Daoy (cell line): Measurements from ENCODE around the gene METTL8. TPM values are rescaled to one million over a fixed set of nuclear protein-coding genes. Genes with fewer than 3 reads are reported as not detected.
"Not testable (repeated sequence)": the region's sequence is repeated elsewhere in the genome, so short reads cannot be mapped to it uniquely, and the experiment has no call there.

ENCODE experiments used
- DNase-seq: peaks from one replicate; pipeline ENCODE4 v3.0.0-alpha.2; 2015; ENCODE audit warnings: low read depth
- total RNA-seq: library from RNA; depleted of rRNA; stranded (reverse); fragments of >200 nt; shearing (Covaris generic); gene quantifications from 2 replicates; pipeline ENCODE4 v1.2.3, GENCODE V29; 2014

Gene METTL8
- total RNA-seq, 1 experiment from 2014 or later, result 17.1 TPM

GRCh38 chr2:171315781-171316180 is 118.0 kb downstream of the METTL8 start:
- DNase-seq, result no peak

GRCh38 chr2:171312182-171312581 is 121.6 kb downstream of the METTL8 start:
- DNase-seq, result not testable (repeated sequence)

GRCh38 chr2:171311589-171311988 is 122.2 kb downstream of the METTL8 start:
- not testable (repeated sequence) for DNase-seq

GRCh38 chr2:171310889-171311288 is 122.9 kb downstream of the METTL8 start:
- DNase-seq, result no peak

GRCh38 chr2:171309455-171310286 is 124.1 kb downstream of the METTL8 start:
- DNase-seq, result no peak

- DNase-seq, result no peak
These were observed 125.3 kb downstream of the METTL8 start for GRCh38 chr2:171308280-171309054.

- no peak for DNase-seq
These were observed 126.2 kb downstream of the METTL8 start for GRCh38 chr2:171307560-171307959.

- DNase-seq, result no peak
These were observed 135.8 kb downstream of the METTL8 start for GRCh38 chr2:171297956-171298355.

- no peak for DNase-seq
These were observed 139.2 kb downstream of the METTL8 start for GRCh38 chr2:171294608-171295007.

- DNase-seq, result no peak
These were observed 140.1 kb downstream of the METTL8 start for GRCh38 chr2:171293661-171294060.

- no peak for DNase-seq
These were observed 143.8 kb downstream of the METTL8 start for GRCh38 chr2:171289991-171290390.

GRCh38 chr2:171289316-171289715 is 144.5 kb downstream of the METTL8 start:
- no peak for DNase-seq

GRCh38 chr2:171287611-171288010 is 146.2 kb downstream of the METTL8 start:
- DNase-seq, result no peak

- DNase-seq, result no peak
These were observed 146.7 kb downstream of the METTL8 start for GRCh38 chr2:171287036-171287571.

- no peak for DNase-seq
These were observed 152.7 kb downstream of the METTL8 start for GRCh38 chr2:171281110-171281509.

- DNase-seq, result no peak
These were observed 153.6 kb downstream of the METTL8 start for GRCh38 chr2:171279983-171280790.

GRCh38 chr2:171274757-171275156 is 159.0 kb downstream of the METTL8 start:
- no peak for DNase-seq

- DNase-seq, result peak; percentile 89
These were observed 161.8 kb downstream of the METTL8 start for GRCh38 chr2:171271971-171272436.

- no peak for DNase-seq
These were observed 162.4 kb downstream of the METTL8 start for GRCh38 chr2:171271386-171271785.

- DNase-seq, result no peak
These were observed 165.7 kb downstream of the METTL8 start for GRCh38 chr2:171267855-171268629.
